Ovary (tissue), 9 donors: Measurements from ENCODE around the gene TBC1D5. TPM values are rescaled to one million over a fixed set of nuclear protein-coding genes. Genes with fewer than 3 reads are reported as not detected.

ENCODE experiments used
- DNase-seq, 5 donors: peaks; one replicate each; pipeline ENCODE4 v3.0.0-alpha.2; 2019 to 2020
- H3K27ac ChIP-seq, 2 donors: fragments of 200-600 bp; one replicate each; pipeline versions ENCODE4 v1.5.1 to v1.8.0; 2019 to 2022
- H3K27me3 ChIP-seq: fragments of 200-600 bp; one replicate; pipeline ENCODE4 v1.8.0; 2022
- H3K36me3 ChIP-seq: fragments of 200-600 bp; sonication (generic); one replicate; pipeline ENCODE4 v1.5.1; 2019
- H3K4me1 ChIP-seq: one replicate; pipeline ENCODE4 v1.8.1; 2013; ENCODE audit warnings: mild to moderate bottlenecking, moderate library complexity; ENCODE audit not compliant: insufficient read depth
- H3K4me3 ChIP-seq: fragments of 200-600 bp; sonication (generic); one replicate; pipeline ENCODE4 v1.5.1; 2017
- H3K9me3 ChIP-seq, 2 donors: fragments of 200-600 bp in 1 of 2; sonication (generic) in 1 of 2; one replicate each; pipeline versions ENCODE4 v1.5.1 to v1.8.1; 2013 to 2019; ENCODE audit warnings: mild to moderate bottlenecking in 1 of 2, moderate library complexity in 1 of 2
- CTCF ChIP-seq, 3 donors: fragments of 450-650 bp in 2 of 3; fragments of 200-600 bp in 1 of 3; IDR thresholded peaks; one replicate each; pipeline versions ENCODE4 v1.5.1 to v1.8.0; 2016 to 2022; ENCODE audit warnings: antibody characterized with exemption in 3 of 3, mild to moderate bottlenecking in 1 of 3
- EP300 ChIP-seq: sonication (generic); formaldehyde crosslinking; IDR thresholded peaks from one replicate; pipeline ENCODE4 v1.6.1; 2017; ENCODE audit warnings: antibody characterized with exemption
- POLR2A ChIP-seq: fragments of 450-650 bp; IDR thresholded peaks from one replicate; pipeline ENCODE4 v1.6.1; 2017; ENCODE audit warnings: antibody characterized with exemption, mild to moderate bottlenecking, moderate library complexity
- WGBS, 3 donors: extraction: QIAGEN DNeasy Blood & Tissue Kit in 1 of 3; methylation state at CpG; one replicate each; pipeline versions ENCODE4 v1.1.5 to v1.1.7; 2013 to 2017; 5-methylcytosine and 5-hydroxymethylcytosine counted together
- intact Hi-C, 4 donors: fragments of 100-400 bp; cut with DNase I; formaldehyde crosslinking; loops; one replicate each; pipeline versions ENCODE4 v1.11.0 to v1.15.1; 2022 to 2023
- polyA plus RNA-seq, 2 donors: library from polyadenylated mRNA; stranded (reverse); fragments of 200-250 nt in 1 of 2; fragments of 350-450 nt in 1 of 2; fragmentation: Illumina TruSeq in 1 of 2; extraction: RNeasy Lipid Tissue Mini Kit (QIAGEN cat#74804) in 1 of 2; gene quantifications; one replicate each; pipeline ENCODE4 v1.2.3, GENCODE V29; 2013 to 2014
- total RNA-seq, 7 donors: library from RNA; depleted of rRNA in 2 of 7; stranded (reverse); fragments of >200 nt in 2 of 7; fragmentation: NEBNext Ultra II Directional in 3 of 7; extraction: Animal tissue kit (Norgen Biotek cat#: 25700) in 3 of 7; gene quantifications; one replicate each; pipeline versions ENCODE4 v1.1.0 to v1.2.4, GENCODE V29; 2016 to 2023
- donor health status: DM: no; HTN: no; CAD: no; lungs with moderate emphysema.
- donor health status: DM: no; HTN: no; CAD: no.
- donor health status: Bipolar disorder and iron deficiency.
- donor health status: DM: yes; HTN: yes; CAD: no.
- donor health status: DM: no; HTN: no; CAD: no.
- donor health status: DM: yes; HTN: yes; CAD: no.

TBC1D5 gene
- total and polyA plus RNA-seq, 9 donors, result 20.7 to 73.5 (median 61.0) TPM

GRCh38 chr3:17162116-17162515 lies 580.3 kb downstream of the TBC1D5 start:
- Histone ChIP-seq H3K27me3 (no peaks in the 10 kb centered on the region), H3K9me3 (no peaks in the 10 kb centered on the region), H3K4me3 (no peak overlapping the region), H3K36me3 (no peaks in the 10 kb centered on the region), H3K4me1 (peaks cover 4% of the 10 kb centered on the region), H3K27ac (no peak overlapping the region)
- intact Hi-C loops, result no loop called here
- no peak for TF ChIP-seq CTCF (IDR thresholded peaks at IDR 0.05)
- TF ChIP-seq POLR2A, result no peak
- no peak for TF ChIP-seq EP300
- WGBS, 3 donors, result 77 to 98% (median 91%) methylated on average over 2 of the region's 2 CpGs
- DNase-seq, result no peak

- no peaks in the 10 kb centered on the region for H3K27me3 ChIP-seq
- 78 to 90% (median 79%) methylated on average over 4 of the region's 4 CpGs for WGBS, 3 donors
- H3K9me3 ChIP-seq, result no peaks in the 10 kb centered on the region
- no peak for DNase-seq
- no peak overlapping the region for H3K27ac ChIP-seq
- peaks cover 4% of the 10 kb centered on the region for H3K4me1 ChIP-seq
- intact Hi-C loops, result no loop called here
- no peaks in the 10 kb centered on the region for H3K36me3 ChIP-seq
- TF ChIP-seq POLR2A (no peak), CTCF (IDR thresholded peaks at IDR 0.05) (no peak), EP300 (no peak)
- H3K4me3 ChIP-seq, result no peak overlapping the region
Observed at GRCh38 chr3:17160597-17160996, 581.8 kb downstream of the TBC1D5 start.

- intact Hi-C loops, result no loop called here
- H3K9me3 ChIP-seq, result peaks cover 0 to 2% of the 10 kb centered on the region in 2 donors
- H3K4me3 ChIP-seq, result no peak overlapping the region
- no peaks in the 10 kb centered on the region for H3K36me3 ChIP-seq
- DNase-seq, result no peak
- WGBS, 3 donors, result 93 to 96% (median 93%) methylated on average over 8 of the region's 8 CpGs
- TF ChIP-seq POLR2A, result no peak
- peaks cover 4% of the 10 kb centered on the region for H3K4me1 ChIP-seq
- H3K27me3 ChIP-seq, result no peaks in the 10 kb centered on the region
- H3K27ac ChIP-seq, result no peak overlapping the region
Observed at GRCh38 chr3:17158941-17159682, 583.3 kb downstream of the TBC1D5 start.

- H3K9me3 ChIP-seq, result peaks cover 0 to 15% of the 10 kb centered on the region in 2 donors
- no peak for TF ChIP-seq POLR2A
- no peak for TF ChIP-seq CTCF (IDR thresholded peaks at IDR 0.05)
- no peak for TF ChIP-seq EP300
- DNase-seq, result no peak
- 38 to 56% (median 49%) methylated on average over 2 of the region's 2 CpGs for WGBS, 3 donors
- H3K27me3 ChIP-seq, result no peaks in the 10 kb centered on the region
- no peak overlapping the region for H3K4me3 ChIP-seq
- no peak overlapping the region for H3K27ac ChIP-seq
- intact Hi-C loops, result no loop called here
- peaks cover 4% of the 10 kb centered on the region for H3K4me1 ChIP-seq
- H3K36me3 ChIP-seq, result no peaks in the 10 kb centered on the region
Observed at GRCh38 chr3:17157713-17158112, 584.7 kb downstream of the TBC1D5 start.

GRCh38 chr3:17156864-17157263 lies 585.6 kb downstream of the TBC1D5 start:
- Histone ChIP-seq H3K4me1 (peaks cover 4% of the 10 kb centered on the region), H3K4me3 (no peak overlapping the region), H3K27me3 (no peaks in the 10 kb centered on the region), H3K36me3 (no peaks in the 10 kb centered on the region), H3K9me3 (peaks cover 0 to 15% of the 10 kb centered on the region in 2 donors), H3K27ac (no peak overlapping the region)
- WGBS, 3 donors, result 97 to 98% (median 97%) methylated on average over 10 of the region's 10 CpGs
- intact Hi-C loops, result no loop called here
- TF ChIP-seq EP300 (no peak), POLR2A (no peak), CTCF (IDR thresholded peaks at IDR 0.05) (no peak)
- DNase-seq, result no peak
